ENCODE data around the gene MAST2. TPM values are rescaled to one million over a fixed set of nuclear protein-coding genes. Genes with fewer than 3 reads are reported as not detected.
"Not testable (repeated sequence)": the region's sequence is repeated elsewhere in the genome, so short reads cannot be mapped to it uniquely, and the experiment has no call there.

The MAST2 gene
- total and polyA plus RNA-seq, 5 donors = 46.1 to 85.3 (median 69.5) TPM

DNA sequence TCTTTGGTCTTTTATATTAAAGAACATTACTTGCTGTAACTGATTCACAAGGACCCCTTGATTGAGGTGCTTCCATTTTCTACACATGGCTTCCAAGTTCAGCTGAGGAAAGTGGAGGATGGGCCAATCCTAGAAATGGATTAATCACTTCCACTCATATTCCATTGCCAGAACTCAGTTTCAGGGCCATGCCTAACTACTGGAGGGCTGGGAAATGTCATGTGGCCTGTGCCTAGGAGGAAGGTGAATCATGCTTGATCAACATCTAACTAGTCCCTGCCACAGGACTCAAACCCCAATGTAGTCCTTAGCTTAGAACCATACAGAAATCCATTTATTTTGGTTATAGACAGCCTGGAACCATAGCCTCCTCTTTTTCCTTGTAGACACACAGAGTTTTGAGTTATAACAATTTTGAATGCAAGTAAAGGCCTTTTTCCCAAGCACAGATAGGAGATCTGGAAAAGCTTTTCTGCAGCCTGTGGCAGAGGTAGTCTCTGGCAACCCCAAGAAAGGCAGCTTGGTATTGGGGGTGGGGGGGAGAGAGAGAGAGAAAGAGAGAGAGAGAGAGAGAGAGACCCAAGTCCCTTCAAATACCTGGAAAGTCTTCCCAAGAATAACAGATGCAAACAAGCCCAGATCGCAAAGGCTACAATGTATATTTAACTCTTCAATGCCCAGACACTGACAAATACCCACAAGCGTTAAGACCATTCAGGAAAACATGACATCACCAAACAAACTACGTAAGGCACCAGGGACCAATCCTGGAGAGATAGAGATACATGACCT lies 12.5 kb downstream of the MAST2 start:
- H3K4me1 ChIP-seq (ENCODE audit: control insufficient read depth, insufficient read depth, low read length) = no peaks in the 10 kb centered on the region
- H3K27ac ChIP-seq (ENCODE audit: low read length) = no peak overlapping the region
- DNase-seq = no peak
- H3K27me3 ChIP-seq (ENCODE audit: control insufficient read depth, insufficient read depth) = no peaks in the 10 kb centered on the region
- ATAC-seq = no peak
- intact Hi-C loops (cut with DNase I) = no loop called here
- H3K9me3 ChIP-seq (ENCODE audit: control insufficient read depth, low read length) = no peaks in the 10 kb centered on the region
- H3K4me3 ChIP-seq (ENCODE audit: low read length) = no peak overlapping the region
- WGBS = 87% methylated on average over 3 of the region's 3 CpGs

- Histone ChIP-seq H3K4me1 (ENCODE audit: control insufficient read depth, insufficient read depth, low read length) (no peaks in the 10 kb centered on the region), H3K27me3 (ENCODE audit: control insufficient read depth, insufficient read depth) (no peaks in the 10 kb centered on the region), H3K9me3 (ENCODE audit: control insufficient read depth, low read length) (no peaks in the 10 kb centered on the region), H3K4me3 (ENCODE audit: low read length) (no peak overlapping the region), H3K27ac (ENCODE audit: low read length) (no peak overlapping the region)
- DNase-seq (no peak), ATAC-seq (no peak)
- intact Hi-C loops (cut with DNase I) = no loop called here
Measured at GRCh38 chr1:45820173-45820572, 16.8 kb downstream of the MAST2 start.

GRCh38 chr1:45820788-45821187 lies 17.4 kb downstream of the MAST2 start:
- H3K4me1 ChIP-seq (ENCODE audit: control insufficient read depth, insufficient read depth, low read length) = no peaks in the 10 kb centered on the region
- intact Hi-C loops (cut with DNase I) = no loop called here
- no peak overlapping the region for H3K27ac ChIP-seq (ENCODE audit: low read length)
- DNase-seq (no peak), ATAC-seq (no peak)
- no peak overlapping the region for H3K4me3 ChIP-seq (ENCODE audit: low read length)
- no peaks in the 10 kb centered on the region for H3K27me3 ChIP-seq (ENCODE audit: control insufficient read depth, insufficient read depth)
- WGBS = 77% methylated on average over 3 of the region's 3 CpGs
- H3K9me3 ChIP-seq (ENCODE audit: control insufficient read depth, low read length) = no peaks in the 10 kb centered on the region

DNA sequence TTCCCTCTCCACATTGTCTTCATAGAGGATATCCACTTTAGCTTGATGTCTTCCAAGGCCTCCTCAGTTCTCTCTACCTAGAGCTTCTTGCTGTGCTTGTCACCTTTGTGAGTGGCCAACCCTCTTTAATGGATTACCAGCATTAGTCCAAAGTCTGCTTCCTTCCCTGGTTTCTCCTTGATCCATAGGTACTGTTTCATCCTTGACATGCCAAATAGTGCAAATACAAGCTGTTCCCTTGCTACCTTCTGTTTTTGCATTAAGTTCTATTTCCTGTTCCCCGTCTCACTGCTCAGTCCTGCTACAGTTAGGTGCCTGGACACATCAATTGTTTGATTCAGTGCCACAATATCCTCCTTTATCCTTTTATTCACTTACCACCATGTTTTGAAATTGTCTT lies 19.2 kb downstream of the MAST2 start:
- WGBS = 75% methylated on average over 1 of the region's 1 CpG
- intact Hi-C loops (cut with DNase I) = no loop called here
- ATAC-seq = no peak

GRCh38 chr1:45824607-45825006 lies 21.2 kb downstream of the MAST2 start:
- Histone ChIP-seq H3K27ac (ENCODE audit: low read length) (no peak overlapping the region), H3K4me3 (ENCODE audit: low read length) (no peak overlapping the region), H3K9me3 (ENCODE audit: control insufficient read depth, low read length) (no peaks in the 10 kb centered on the region), H3K27me3 (ENCODE audit: control insufficient read depth, insufficient read depth) (no peaks in the 10 kb centered on the region), H3K4me1 (ENCODE audit: control insufficient read depth, insufficient read depth, low read length) (no peaks in the 10 kb centered on the region)
- no peak for DNase-seq
- 98% methylated on average over 2 of the region's 2 CpGs for WGBS
- no peak for ATAC-seq
- intact Hi-C loops (cut with DNase I) = no loop called here

More for the DNA sequence above, 19.2 kb downstream of the MAST2 start:
- Histone ChIP-seq H3K27ac (ENCODE audit: low read length) (no peak overlapping the region), H3K4me3 (ENCODE audit: low read length) (no peak overlapping the region), H3K4me1 (ENCODE audit: control insufficient read depth, insufficient read depth, low read length) (no peaks in the 10 kb centered on the region), H3K9me3 (ENCODE audit: control insufficient read depth, low read length) (no peaks in the 10 kb centered on the region), H3K27me3 (ENCODE audit: control insufficient read depth, insufficient read depth) (no peaks in the 10 kb centered on the region)
- no peak for DNase-seq

DNA sequence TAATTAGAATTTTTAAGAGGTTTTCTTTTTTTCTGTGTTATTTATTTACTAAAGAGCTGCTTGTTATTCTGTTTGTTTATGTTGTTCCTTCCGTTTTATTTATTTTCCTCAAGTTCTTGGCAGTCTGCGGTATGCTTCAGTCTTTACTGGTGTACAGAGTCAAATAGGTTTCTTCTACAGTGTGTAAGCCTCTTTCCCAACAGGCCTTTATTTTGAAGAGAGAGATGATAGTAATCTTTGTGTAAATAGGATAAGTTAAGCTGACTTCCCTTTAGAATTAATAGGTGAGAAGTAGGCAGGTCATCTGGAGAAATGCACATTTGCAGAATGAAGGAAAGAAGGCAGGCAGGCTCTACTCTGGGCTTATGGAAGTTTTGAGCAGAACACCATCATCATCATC lies 23.8 kb downstream of the MAST2 start:
- no peak overlapping the region for H3K4me3 ChIP-seq (ENCODE audit: low read length)
- no peaks in the 10 kb centered on the region for H3K9me3 ChIP-seq (ENCODE audit: control insufficient read depth, low read length)
- intact Hi-C loops (cut with DNase I) = no loop called here
- 88% methylated on average over 2 of the region's 2 CpGs for WGBS
- ATAC-seq = no peak
- H3K27ac ChIP-seq (ENCODE audit: low read length) = no peak overlapping the region
- DNase-seq = no peak
- H3K4me1 ChIP-seq (ENCODE audit: control insufficient read depth, insufficient read depth, low read length) = no peaks in the 10 kb centered on the region
- H3K27me3 ChIP-seq (ENCODE audit: control insufficient read depth, insufficient read depth) = no peaks in the 10 kb centered on the region

DNA sequence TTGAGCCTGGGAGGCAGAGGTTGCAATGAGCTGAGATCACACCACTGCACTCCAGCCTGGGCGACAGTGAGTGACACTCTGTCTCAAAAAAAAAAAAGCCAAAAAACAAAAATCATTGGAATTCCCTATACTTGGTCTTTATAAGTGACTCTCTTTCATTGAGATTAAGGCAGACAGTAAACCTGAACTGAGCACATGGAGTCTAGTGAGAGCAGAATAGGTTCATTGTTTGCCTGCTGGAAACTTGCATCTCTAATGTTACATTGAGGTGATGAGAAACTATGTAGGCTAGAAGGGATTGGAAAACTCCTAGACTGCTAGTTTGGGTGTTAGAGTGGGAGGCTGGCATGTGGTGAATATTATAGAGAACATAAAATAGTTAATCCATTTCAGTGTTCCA lies 25.4 kb downstream of the MAST2 start:
- Histone ChIP-seq H3K27me3 (ENCODE audit: control insufficient read depth, insufficient read depth) (no peaks in the 10 kb centered on the region), H3K9me3 (ENCODE audit: control insufficient read depth, low read length) (no peaks in the 10 kb centered on the region), H3K4me1 (ENCODE audit: control insufficient read depth, insufficient read depth, low read length) (no peaks in the 10 kb centered on the region), H3K4me3 (ENCODE audit: low read length) (no peak overlapping the region), H3K27ac (ENCODE audit: low read length) (no peak overlapping the region)
- intact Hi-C loops (cut with DNase I) = no loop called here
- no peak for ATAC-seq
- WGBS = 98% methylated on average over 1 of the region's 1 CpG
- no peak for DNase-seq

- no peak for ATAC-seq
Measured at GRCh38 chr1:45833361-45833760, 29.9 kb downstream of the MAST2 start.

DNA sequence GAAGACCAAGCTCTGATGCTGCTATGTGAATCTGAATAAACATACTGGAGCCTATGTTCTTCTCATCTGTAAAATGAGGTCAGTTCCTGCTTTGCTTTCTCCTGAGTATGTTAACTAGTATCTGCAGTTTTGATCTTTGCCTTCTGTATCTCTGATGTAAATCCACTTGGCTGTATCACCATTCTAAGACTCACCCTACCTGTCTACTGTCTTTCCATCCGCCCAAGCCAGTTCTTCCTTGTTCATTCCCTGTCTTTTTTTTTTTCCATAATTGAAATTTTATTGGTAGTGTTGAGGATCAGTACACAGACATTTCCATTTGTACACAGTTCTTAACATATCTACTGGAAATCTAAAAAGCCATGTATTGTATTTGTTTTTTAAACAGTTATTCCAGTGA lies 31.3 kb downstream of the MAST2 start:
- no peak for DNase-seq
- Histone ChIP-seq H3K4me1 (ENCODE audit: control insufficient read depth, insufficient read depth, low read length) (no peaks in the 10 kb centered on the region), H3K27me3 (ENCODE audit: control insufficient read depth, insufficient read depth) (no peaks in the 10 kb centered on the region), H3K9me3 (ENCODE audit: control insufficient read depth, low read length) (no peaks in the 10 kb centered on the region), H3K27ac (ENCODE audit: low read length) (no peak overlapping the region), H3K4me3 (ENCODE audit: low read length) (no peak overlapping the region)
- WGBS = 100% methylated on average over 1 of the region's 1 CpG
- intact Hi-C loops (cut with DNase I) = no loop called here
- ATAC-seq = no peak

More at GRCh38 chr1:45833361-45833760, 29.9 kb downstream of the MAST2 start:
- no peaks in the 10 kb centered on the region for H3K4me1 ChIP-seq (ENCODE audit: control insufficient read depth, insufficient read depth, low read length)
- H3K4me3 ChIP-seq (ENCODE audit: low read length) = no peak overlapping the region
- intact Hi-C loops (cut with DNase I) = no loop called here
- 82% methylated on average over 2 of the region's 2 CpGs for WGBS
- H3K9me3 ChIP-seq (ENCODE audit: control insufficient read depth, low read length) = no peaks in the 10 kb centered on the region
- H3K27ac ChIP-seq (ENCODE audit: low read length) = no peak overlapping the region
- H3K27me3 ChIP-seq (ENCODE audit: control insufficient read depth, insufficient read depth) = no peaks in the 10 kb centered on the region
- DNase-seq = no peak

DNA sequence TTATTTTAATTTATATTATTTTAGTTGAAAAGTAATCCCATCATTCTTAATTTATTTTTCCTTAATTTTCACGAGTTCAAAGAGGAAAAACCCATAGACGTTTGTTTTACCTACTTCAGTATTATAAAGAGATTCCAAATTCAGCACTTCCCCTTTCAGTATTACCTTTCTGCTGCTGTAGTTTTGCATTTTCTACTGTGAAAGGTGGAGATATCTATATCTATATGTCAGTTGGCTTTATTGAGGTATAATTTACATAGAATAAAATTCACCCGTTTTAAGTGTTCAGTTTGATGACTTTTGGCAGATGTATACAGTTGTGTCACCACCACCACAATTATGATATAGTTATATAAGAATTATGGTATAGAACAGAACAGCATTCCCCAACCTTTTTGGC lies 33.0 kb downstream of the MAST2 start:
- Histone ChIP-seq H3K4me1 (ENCODE audit: control insufficient read depth, insufficient read depth, low read length) (no peaks in the 10 kb centered on the region), H3K27ac (ENCODE audit: low read length) (no peak overlapping the region), H3K9me3 (ENCODE audit: control insufficient read depth, low read length) (no peaks in the 10 kb centered on the region), H3K4me3 (ENCODE audit: low read length) (no peak overlapping the region), H3K27me3 (ENCODE audit: control insufficient read depth, insufficient read depth) (no peaks in the 10 kb centered on the region)
- intact Hi-C loops (cut with DNase I) = no loop called here
- ATAC-seq (no peak), DNase-seq (no peak)
- 86% methylated on average over 3 of the region's 3 CpGs for WGBS

- intact Hi-C loops (cut with DNase I); H3K27me3 ChIP-seq (ENCODE audit: control insufficient read depth, insufficient read depth); H3K4me3 ChIP-seq (ENCODE audit: low read length); ATAC-seq; H3K9me3 ChIP-seq (ENCODE audit: control insufficient read depth, low read length); DNase-seq; H3K27ac ChIP-seq (ENCODE audit: low read length); H3K4me1 ChIP-seq (ENCODE audit: control insufficient read depth, insufficient read depth, low read length): not testable (repeated sequence)
- WGBS = 96% methylated on average over 7 of the region's 7 CpGs
Measured at GRCh38 chr1:45836861-45837260, 33.4 kb downstream of the MAST2 start.

GRCh38 chr1:45838322-45838721 lies 34.9 kb downstream of the MAST2 start:
- ATAC-seq; intact Hi-C loops (cut with DNase I); H3K27ac ChIP-seq (ENCODE audit: low read length); H3K4me3 ChIP-seq (ENCODE audit: low read length); H3K4me1 ChIP-seq (ENCODE audit: control insufficient read depth, insufficient read depth, low read length); DNase-seq; H3K9me3 ChIP-seq (ENCODE audit: control insufficient read depth, low read length); H3K27me3 ChIP-seq (ENCODE audit: control insufficient read depth, insufficient read depth): not testable (repeated sequence)
- WGBS = 98% methylated on average over 4 of the region's 4 CpGs
